Endothelial cell of hepatic sinusoid (primary cell): Measurements from ENCODE around the gene GPR137.

ENCODE experiments used
- in situ Hi-C: cut with HindIII; loops from 2 replicates; pipeline ENCODE4 v1.10.0; 2017; ENCODE audit warnings: low sequenced_read_pairs

Gene GPR137

DNA sequence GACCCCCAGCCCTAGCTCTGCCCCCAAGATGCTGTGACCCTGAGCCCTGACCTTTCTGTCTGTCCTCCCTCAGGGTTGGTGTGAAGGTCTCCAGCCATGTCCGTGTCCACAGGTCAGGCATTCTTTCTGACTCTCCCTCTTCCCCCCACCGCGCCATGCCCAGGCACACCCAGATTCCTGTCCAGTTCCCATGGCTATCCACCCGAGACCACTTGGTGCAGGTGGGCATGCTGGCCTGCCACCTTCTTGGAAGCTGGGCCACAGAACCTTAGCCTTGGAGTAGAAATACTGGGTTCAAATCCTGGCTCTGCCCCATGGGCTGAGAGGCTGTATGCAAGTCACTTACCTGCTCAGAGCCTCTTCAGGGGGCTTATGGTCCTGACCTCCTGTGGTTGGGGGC lies 36.6 kb upstream of the GPR137 start:
- in situ Hi-C loops: no loop called here

DNA sequence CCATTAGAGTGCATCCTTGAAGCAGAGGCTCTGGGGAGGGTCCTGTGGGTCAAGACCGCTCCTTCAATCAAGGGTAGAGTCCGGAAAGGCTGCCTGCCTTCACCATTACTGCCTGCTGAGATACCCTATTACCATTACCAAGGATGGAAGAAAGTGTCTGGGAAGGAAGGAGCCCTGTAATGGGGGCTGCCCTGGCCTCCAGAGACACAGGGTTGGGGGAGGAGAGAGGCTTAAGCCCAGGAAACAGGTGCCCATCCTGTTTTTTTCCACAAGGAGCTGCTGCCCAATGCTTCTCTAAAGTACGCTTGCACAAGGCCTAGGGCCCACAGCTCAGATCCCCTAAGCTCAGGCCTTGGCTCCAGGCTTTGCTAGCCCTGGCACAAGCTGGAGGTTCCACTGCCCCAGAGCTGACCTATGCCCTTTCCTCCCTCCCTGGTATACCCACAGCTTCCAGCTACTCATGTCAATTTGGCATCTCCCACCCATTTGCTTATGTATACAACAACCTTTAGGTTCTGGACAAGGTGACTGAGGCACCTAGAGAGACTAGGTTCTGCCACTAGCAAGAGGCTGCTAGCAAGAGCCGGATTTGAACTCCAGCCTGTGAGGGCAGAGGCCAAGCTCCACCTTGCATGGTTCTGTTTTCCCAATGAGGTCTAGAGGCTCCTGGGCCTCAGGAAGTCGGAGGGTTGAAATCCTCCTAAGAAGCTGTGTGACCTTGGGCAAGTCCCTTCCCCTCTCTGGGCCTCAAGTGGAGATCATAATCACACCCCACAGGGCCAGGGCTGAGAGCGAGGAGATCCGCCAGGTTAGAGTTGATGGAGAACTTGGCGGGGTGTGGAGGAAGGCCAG lies 35.9 kb upstream of the GPR137 start:
- in situ Hi-C loops: loop anchor here (5.0 kb wide), 1 partner anchor 58 kb away; the partner anchor contains the start of gene ESRRA

DNA sequence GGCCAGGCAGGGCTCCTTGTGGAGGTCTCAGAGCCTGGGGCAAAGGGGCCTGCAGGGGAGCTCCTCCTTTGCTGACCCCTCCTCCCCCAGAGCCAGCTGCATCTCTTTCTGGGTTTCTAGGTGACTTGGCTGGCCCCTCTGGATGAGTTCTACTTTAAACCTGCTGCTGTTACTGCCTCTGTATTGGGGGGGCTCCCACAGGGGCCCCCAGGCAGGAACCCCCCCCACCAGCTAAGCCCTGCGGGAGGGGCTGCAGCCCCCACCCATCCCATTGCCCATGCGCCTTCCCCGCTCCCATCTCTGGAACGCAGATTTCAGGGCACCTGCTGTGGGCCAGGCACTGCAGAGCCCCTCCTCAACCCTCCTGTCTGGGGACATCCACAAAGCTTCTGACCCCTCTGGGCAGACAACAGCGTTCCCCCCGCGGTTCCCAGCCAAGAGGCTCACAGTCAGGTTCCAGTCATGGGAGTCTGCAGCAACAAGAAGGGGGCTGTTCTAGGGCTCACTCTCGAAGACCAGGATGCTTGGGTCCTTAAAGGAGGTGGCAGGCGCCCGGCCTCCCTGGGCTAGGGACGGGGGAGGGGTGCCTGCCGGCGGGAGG lies 35.1 kb upstream of the GPR137 start:
- in situ Hi-C loops: loop anchor here (5.0 kb wide), 1 partner anchor 57 kb away; the partner anchor contains the start of gene ESRRA

DNA sequence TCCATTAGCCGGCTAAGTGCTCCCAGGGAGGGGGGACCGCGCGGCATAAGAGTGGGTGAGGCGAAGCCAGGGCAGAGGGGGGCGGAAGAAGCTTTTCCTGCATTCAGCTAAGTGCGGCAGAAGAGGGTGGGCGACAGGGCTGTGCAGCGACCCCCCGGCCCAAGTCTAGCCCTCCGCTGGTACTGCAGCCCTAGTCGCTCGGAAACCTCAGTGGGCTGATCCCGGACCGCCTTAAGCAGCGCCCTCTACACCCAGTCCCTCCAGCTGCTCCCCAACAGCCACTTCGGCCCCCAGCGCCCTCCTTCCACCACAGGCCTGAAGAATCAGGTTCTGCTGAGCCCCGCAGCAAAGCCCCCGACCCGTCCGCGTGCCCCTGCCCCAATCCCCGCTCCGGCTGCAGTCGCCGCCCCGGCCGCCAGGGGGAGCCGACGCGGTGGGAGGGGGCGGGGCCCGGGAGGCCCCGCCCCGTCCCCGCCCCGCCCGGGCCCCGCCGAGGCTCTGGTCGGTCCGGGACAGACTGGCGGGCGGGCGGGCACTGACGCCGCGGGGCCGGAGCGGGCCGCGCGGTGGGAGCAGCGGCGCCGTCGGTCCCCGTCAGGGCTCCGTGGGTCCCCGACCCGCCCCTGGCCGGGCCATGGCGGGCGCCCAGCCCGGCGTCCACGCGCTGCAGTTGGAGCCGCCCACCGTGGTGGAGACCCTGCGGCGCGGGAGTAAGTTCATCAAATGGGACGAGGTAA lies 34.5 kb upstream of the GPR137 start, which contains the start of gene PLCB3:
TSS of gene PLCB3 (plus strand) at position 515 of the 737 bp plus-strand sequence. CDS start at position 635, 120 bp downstream.
- in situ Hi-C loops: loop anchor here (5.0 kb wide), 1 partner anchor 56 kb away; the partner anchor contains the start of gene ESRRA

DNA sequence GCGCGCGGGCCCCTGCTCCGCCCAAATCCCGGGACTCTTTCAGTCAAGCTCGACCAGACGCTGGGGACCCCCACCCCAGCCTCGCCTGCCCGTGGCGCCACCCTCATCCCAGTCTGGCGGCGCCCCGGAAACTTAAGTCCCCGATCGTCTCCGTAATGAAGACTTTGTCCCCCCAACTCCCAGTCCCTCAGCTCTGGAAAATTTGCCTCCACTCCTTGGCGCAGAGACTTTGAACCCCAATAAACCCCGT lies 34.0 kb upstream of the GPR137 start:
- in situ Hi-C loops: loop anchor here (5.0 kb wide), 1 partner anchor 56 kb away; the partner anchor contains the start of gene ESRRA

DNA sequence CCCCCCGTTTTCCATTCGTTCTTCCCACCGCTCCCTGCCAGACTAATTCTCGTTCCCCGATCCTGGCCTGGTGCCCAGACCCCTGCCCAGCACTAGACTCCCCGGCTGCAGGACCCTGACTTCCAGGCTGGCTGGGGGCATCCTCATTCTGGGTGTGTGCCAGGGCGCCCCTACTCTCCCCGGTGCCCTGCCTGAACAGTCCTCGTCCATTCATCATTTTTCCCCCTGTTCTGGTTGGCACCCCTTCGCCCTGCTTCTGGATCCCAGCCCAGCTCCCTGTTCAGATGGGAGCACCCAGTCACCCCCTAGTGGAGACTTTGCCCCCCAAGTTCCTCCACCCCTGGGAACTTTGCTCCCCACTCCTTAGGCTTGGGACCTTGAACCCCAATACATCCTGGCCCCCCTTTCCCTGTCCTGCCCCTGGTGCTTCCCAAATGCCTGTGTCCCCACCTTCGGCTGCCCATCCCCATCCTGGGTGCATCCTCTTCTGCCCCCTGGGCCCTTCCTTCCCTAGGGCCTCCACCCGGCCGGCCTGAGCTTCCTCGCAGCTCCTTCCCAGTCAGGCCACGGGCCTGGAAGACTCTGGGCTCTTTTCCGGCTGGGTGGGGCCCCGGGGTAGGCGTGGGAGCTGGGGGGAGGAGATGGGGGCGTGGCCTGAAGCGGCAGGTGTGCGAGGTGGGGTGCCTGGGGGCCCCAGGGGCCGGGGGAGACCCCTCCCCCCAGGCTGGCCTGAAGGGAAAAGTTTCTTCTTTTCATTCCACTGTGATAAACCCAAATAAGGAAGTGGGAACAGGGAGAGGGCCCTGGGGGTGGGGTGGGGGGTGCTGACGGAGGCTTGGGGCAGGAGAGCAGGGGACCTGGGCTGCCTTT lies 33.4 kb upstream of the GPR137 start:
- in situ Hi-C loops: loop anchor here (5.0 kb wide), 1 partner anchor 55 kb away; the partner anchor contains the start of gene ESRRA

DNA sequence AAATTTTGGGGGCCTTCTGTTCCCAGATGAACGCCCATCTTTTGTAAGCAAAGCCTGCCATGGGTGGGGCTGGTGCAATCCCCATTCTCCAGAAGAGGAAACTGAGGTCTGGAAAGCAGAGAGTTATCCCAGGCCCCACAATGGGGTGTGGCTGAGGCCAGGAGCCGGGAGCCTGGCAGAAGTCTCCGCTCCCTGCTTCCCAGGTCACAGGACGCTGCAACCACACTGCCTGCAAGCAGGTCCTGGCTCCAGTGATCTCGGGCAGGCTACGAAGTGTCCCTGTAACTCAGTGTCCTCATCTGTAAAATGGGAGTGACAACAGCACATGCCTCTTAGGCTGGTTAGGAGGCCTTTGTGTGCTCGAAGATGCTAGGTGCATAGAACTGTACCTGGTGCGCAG lies 32.6 kb upstream of the GPR137 start:
- in situ Hi-C loops: loop anchor here (5.0 kb wide), 1 partner anchor 54 kb away; the partner anchor contains the start of gene ESRRA

DNA sequence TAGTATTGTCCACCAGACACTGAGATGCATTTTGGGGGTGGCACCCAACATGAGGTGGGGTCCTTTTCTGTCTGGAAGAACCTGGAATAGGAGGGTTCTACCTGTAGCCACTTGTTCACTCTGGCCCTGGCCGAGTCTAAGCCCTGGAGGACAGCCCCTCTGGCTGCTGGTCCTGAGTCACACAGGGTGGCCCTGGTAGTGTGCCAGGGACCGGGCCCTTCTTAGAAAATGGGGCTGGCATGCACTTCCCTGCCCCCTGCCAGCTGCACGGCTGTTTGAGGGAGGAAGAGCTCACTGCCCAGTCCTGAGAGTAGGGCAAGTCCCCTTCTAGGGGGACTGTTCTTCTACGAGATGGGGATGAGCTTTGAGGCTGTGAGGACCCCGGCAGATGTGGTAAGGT lies 32.2 kb upstream of the GPR137 start:
- in situ Hi-C loops: loop anchor here (5.0 kb wide), 1 partner anchor 54 kb away; the partner anchor contains the start of gene ESRRA

DNA sequence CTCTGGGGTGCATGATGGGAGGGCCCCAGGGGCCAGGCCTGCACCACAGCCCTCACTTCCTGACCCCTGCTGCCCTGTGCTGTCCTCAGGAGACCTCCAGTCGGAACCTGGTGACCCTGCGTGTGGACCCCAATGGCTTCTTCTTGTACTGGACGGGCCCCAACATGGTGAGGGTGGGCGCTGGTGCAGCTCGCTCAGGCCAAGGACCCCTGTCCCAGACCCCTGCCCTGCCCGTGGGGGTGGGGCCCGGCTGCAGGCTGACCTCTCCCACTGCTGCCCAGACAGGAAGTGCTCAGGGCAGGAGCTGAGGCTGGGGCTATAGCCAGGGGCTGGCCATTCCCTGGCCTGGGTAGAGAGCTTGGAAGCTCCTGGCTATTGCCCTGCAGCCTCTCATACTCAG lies 31.3 kb upstream of the GPR137 start:
- in situ Hi-C loops: loop anchor here (5.0 kb wide), 1 partner anchor 53 kb away; the partner anchor contains the start of gene ESRRA

DNA sequence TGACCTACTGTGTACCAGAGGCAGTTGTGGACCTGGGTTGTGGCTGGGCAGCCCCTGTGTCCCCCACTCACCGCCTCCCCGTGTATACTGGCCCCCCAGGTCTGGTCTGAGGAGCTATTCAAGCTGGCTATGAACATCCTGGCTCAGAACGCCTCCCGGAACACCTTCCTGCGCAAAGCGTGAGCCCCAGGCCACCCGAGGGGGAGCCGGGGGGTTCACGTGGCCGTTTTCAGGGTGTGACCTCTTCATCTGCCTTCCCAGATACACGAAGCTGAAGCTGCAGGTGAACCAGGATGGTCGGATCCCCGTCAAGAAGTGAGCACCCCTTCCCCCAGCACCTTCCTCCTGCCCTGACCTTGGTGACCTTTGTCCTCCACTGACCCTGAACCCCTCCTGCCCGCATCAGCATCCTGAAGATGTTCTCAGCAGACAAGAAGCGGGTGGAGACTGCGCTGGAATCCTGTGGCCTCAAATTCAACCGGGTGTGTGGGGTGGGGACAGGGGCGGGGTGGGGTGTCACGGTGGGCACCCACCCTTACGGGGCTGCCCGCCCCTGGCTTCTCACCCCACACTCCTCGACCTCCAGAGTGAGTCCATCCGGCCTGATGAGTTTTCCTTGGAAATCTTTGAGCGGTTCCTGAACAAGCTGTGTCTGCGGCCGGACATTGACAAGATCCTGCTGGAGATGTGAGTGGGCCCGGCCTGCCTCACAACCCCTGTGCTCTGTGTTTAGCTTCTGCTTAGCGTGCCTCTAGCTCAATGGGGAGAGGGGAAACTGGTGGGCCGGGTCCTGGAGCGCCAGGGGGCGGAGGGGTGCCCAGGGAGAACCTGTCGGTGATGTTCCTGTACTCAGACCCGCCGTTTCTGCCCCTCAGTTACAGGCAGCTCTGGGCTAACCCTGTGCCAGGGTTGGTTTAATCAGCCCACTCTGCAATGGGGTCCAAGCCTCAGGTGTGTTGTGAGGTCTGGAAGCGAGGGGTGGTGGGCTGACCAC lies 30.2 kb upstream of the GPR137 start:
- in situ Hi-C loops: no loop called here

DNA sequence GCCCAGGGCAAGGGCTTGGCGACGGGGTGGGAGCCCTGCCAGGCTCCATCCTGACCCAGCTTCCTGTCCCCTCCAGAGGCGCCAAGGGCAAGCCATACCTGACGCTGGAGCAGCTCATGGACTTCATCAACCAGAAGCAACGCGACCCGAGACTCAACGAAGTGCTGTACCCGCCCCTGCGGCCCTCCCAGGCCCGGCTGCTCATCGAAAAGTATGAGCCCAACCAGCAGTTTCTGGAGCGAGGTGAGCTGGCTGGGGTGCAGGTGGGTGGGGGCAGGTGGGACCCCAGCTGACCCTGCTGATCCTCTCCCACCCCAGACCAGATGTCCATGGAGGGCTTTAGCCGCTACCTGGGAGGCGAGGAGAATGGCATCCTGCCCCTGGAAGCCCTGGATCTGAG lies 29.3 kb upstream of the GPR137 start:
- in situ Hi-C loops: no loop called here

DNA sequence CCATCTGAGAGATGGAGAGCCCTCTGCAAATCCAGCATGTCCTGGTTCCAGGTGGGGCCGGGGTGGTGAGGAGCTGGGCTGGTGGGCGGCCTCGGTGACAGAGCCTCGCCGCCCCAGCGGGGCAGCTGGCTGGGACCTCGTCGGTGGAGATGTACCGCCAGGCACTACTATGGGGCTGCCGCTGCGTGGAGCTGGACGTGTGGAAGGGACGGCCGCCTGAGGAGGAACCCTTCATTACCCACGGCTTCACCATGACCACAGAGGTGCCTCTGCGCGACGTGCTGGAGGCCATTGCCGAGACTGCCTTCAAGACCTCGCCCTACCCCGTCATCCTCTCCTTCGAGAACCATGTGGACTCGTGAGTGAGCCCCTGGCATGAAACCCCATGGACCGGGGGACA lies 27.3 kb upstream of the GPR137 start:
- in situ Hi-C loops: no loop called here

DNA sequence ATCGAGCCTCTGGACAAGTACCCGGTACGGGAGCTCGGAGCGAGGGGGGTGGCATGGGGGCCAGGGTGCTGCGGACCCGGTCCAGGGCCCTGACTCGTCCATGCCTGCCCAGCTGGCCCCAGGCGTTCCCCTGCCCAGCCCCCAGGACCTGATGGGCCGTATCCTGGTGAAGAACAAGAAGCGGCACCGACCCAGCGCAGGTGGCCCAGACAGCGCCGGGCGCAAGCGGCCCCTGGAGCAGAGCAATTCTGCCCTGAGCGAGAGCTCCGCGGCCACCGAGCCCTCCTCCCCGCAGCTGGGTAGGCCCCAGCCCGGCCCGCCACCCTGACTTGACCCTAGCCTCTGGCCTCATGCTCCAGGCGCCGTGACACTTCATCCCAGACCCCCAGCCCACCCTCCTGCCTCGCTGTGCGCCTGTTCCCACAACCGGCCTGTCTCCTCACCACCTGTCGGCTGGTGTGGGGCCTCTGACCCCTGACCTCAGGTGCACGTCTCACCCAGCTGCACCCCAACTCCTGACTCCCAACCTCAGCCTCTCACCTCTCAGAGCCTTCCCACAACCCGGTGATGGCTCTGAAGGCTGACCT lies 26.6 kb upstream of the GPR137 start:
- in situ Hi-C loops: no loop called here

DNA sequence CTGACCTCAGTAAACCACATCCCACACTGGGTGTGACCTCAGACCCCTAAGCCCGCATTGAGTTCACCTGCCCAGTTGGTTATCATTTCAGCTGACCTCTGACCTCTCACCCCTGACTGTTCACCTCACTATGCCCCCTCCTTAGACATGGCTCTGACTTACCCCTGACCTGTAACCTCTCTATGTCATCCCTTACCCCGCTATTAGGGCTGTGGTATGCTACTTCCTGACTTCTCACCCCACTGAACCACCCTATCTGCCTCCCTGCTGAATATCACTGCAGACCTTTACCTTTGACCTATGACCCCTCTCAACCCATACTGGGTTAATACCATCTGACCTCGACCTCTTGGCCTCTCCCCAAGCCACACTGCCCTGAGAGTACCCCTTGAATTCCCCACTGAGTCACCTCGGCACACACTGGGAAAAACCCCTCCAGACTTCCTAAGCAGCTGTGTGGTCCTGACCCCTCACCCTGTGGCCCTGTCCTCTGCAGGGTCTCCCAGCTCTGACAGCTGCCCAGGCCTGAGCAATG lies 26.0 kb upstream of the GPR137 start:
- in situ Hi-C loops: loop anchor here (5.0 kb wide), 1 partner anchor 52 kb away; the partner anchor contains the start of gene FERMT3

DNA sequence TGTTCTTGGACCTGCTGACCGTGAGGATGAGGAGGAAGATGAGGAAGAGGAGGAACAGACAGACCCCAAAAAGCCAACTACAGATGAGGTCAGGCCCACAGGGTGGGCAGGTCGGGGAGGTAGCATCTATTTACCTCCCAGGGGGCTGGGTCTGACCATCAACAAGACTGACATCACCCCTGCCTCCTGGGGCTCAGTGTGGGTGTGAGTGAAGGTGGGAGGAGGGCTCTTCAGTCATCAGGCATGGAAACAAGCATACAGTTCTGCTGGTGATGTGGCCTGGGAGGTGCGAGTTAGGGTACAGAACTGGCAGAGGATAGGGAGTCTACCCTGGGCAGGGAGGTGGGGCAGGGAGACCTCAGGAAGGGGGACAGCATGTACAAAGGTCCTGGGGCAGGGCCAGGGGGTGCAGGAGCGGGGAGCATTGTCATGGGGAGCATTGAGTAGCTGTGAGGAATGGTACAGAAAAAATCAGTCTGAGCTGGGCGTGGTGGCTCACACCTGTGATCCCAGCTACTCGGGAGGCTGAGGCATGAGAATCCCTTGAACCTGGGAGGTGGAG lies 25.4 kb upstream of the GPR137 start:
- in situ Hi-C loops: loop anchor here (5.0 kb wide), 1 partner anchor 53 kb away; the partner anchor contains the start of gene FERMT3

DNA sequence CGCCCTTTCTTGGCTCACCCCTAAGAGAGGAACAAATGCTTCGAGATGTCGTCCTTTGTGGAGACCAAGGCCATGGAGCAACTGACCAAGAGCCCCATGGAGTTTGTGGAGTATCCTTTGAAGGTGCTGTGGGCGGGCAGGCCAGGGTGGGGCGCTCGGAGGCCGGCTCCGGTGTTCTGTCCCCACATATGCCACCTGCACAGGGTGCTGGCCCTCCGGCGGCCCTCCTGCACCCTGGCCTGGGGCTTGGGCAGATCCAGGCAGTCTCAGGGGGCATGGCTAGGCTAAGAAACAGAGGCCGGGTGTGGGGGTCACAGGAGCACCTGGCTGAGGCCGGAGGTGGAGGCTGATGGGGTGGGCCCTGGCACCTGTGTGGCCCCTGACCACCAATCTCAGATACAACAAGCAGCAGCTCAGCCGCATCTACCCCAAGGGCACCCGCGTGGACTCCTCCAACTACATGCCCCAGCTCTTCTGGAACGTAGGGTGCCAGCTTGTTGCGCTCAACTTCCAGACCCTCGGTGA lies 24.0 kb upstream of the GPR137 start:
- in situ Hi-C loops: loop anchor here (5.0 kb wide), 1 partner anchor 54 kb away; the partner anchor contains the start of gene FERMT3

DNA sequence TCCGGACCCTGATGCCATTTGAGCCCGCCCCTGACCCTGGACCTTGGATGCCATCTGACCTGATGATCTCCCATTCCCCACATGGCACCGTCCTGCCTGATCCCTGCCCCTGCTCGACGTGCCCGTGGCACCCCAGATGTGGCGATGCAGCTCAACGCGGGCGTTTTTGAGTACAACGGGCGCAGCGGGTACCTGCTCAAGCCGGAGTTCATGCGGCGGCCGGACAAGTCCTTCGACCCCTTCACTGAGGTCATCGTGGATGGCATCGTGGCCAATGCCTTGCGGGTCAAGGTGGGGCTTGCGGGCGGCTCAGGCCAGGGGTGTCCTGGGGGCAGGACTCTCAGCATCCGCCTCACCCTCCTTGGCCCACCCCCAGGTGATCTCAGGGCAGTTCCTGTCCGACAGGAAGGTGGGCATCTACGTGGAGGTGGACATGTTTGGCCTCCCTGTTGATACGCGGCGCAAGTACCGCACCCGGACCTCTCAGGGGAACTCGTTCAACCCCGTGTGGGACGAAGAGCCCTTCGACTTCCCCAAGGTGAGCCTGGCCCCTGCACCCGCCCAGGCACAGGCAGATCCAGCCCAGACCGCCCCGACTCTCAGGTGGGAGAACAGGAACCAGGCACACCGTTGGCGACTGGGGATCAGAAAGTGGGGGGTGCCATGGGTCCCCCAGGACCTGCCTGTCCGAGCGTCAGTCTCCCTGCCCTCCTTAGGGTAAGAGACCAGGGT lies 23.2 kb upstream of the GPR137 start:
- in situ Hi-C loops: loop anchor here (5.0 kb wide), 1 partner anchor 55 kb away; the partner anchor contains the start of gene FERMT3
